Measurements from ENCODE around the gene HOXA4. TPM values are rescaled to one million over a fixed set of nuclear protein-coding genes. Genes with fewer than 3 reads are reported as not detected.

The HOXA4 gene
- total RNA-seq, 1 donor from 2014 or later = 0.40 TPM

DNA sequence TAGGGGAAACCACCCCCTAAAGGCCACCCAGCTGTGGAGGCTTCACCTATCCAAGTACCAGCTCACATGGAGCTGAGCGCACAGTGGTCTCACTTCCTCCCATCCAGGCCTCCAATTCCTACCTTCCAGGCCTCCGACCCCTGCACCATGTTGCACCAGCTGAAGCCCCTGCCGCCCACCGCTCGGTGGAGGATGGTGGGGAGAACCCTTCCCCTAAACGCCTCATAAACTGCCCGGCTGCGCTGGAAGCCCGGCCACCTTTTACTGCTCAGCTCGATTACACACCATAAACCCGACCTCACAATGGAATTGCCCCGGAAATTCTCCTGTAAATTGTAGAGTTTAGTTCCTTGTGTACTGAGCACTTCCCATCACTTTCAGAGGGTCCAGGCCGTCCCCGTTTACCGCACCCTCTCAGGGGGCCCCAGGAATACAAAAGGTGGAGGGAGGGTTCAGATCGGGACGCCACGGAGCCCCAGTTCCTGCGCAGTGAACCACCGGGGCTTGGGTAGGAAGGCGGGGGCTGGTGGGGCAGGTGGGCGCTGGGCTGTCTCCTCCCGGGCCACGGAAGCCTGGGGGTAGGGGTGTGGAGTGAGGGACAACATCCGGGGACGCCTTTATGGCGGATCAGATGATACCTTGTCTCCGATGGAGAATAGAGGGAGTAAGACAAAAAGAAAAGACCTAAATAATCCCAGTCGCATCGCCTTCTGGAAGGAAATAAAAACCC lies 27.3 kb upstream of the HOXA4 start:
- peaks cover 38% of the 10 kb centered on the region for H3K4me1 Mint-ChIP-seq
- CTCF ChIA-PET = interaction anchor here (1.0 kb wide), 2 partner anchors 471 to 476 kb away, joined by 3 to 4 read pairs; no protein-coding TSS in a partner anchor

DNA sequence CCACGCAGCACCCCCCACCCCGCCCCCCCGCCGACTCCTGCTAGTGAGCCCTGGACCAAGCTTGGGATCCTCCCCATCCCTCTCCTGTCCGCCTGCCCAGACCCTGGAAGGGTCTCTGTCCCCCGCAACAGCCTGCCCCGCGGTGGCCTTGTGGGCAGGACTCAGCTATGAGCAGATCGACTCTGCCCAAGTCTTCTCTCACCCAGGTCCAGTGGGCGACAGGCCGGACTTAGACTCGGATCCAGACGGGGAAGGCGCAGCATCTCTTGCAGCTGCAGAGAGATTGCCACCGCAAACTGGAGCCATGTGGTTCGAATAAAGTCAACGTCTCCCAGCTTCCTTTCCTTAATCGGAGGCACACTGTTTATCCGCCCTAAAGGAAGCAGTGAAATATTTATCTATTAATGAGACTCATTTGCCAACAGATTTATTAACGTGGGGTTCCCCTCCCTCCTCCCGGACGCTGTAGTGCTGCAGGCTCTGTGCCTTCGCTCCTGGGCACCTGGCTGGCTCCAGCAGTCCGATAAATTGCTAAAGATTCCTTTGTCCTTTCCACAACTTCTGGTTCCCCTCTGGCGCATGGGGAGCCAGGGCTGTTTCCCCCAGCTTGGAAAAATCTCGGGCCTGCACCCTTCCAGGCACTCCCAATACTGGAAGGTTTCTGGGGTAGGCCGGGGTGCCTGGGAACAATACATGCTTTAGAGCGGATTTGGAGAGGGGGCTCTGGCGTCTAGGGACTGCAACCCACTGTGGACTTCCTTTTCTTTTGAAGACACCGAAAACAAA lies 26.6 kb upstream of the HOXA4 start:
- H3K36me3 Mint-ChIP-seq (ENCODE audit: low read depth) = no peaks in the 10 kb centered on the region
- no peaks in the 10 kb centered on the region for H3K9me3 Mint-ChIP-seq
- DNase-seq = no peak
- CTCF ChIA-PET = interaction anchor here (1.0 kb wide), 2 partner anchors 470 to 475 kb away, joined by 3 to 4 read pairs; no protein-coding TSS in a partner anchor
- H3K27me3 Mint-ChIP-seq = peaks cover 77% of the 10 kb centered on the region
- ATAC-seq (ENCODE audit: low read depth) = no peak
- peak overlapping the region; percentile 46 for H3K4me3 Mint-ChIP-seq
- peaks cover 40% of the 10 kb centered on the region for H3K4me1 Mint-ChIP-seq
- H3K27ac Mint-ChIP-seq = peak overlapping the region; percentile 72
- TF ChIP-seq, protein P1, sequence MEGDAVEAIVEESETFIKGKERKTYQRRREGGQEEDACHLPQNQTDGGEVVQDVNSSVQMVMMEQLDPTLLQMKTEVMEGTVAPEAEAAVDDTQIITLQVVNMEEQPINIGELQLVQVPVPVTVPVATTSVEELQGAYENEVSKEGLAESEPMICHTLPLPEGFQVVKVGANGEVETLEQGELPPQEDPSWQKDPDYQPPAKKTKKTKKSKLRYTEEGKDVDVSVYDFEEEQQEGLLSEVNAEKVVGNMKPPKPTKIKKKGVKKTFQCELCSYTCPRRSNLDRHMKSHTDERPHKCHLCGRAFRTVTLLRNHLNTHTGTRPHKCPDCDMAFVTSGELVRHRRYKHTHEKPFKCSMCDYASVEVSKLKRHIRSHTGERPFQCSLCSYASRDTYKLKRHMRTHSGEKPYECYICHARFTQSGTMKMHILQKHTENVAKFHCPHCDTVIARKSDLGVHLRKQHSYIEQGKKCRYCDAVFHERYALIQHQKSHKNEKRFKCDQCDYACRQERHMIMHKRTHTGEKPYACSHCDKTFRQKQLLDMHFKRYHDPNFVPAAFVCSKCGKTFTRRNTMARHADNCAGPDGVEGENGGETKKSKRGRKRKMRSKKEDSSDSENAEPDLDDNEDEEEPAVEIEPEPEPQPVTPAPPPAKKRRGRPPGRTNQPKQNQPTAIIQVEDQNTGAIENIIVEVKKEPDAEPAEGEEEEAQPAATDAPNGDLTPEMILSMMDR (IDR thresholded peaks at IDR 0.05) = no peak
- POLR2A ChIA-PET = interaction anchor here (0.8 kb wide), 1 partner anchor 44 kb away, joined by 3 read pairs; no protein-coding TSS in a partner anchor
- intact Hi-C loops (cut with micrococcal nuclease) = loop anchor here (1.0 to 2.0 kb wide), 2 partner anchors 8 to 92 kb away; partner anchors contain the start of gene HOXA9

More for the DNA sequence above, 27.3 kb upstream of the HOXA4 start:
- peaks cover 76% of the 10 kb centered on the region for H3K27me3 Mint-ChIP-seq
- H3K27ac Mint-ChIP-seq = peak overlapping the region; percentile 28
- no peak for DNase-seq
- H3K36me3 Mint-ChIP-seq (ENCODE audit: low read depth) = no peaks in the 10 kb centered on the region
- H3K4me3 Mint-ChIP-seq = peak overlapping the region; percentile 37
- intact Hi-C loops (cut with micrococcal nuclease) = loop anchor here (1.0 to 2.0 kb wide), 2 partner anchors 7 to 91 kb away; partner anchors contain the start of gene HOXA9
- no peaks in the 10 kb centered on the region for H3K9me3 Mint-ChIP-seq
- ATAC-seq (ENCODE audit: low read depth) = no peak
- TF ChIP-seq, protein P1 (IDR thresholded peaks at IDR 0.05) = no peak
- POLR2A ChIA-PET = no interaction called here

GRCh38 chr7:27156508-27156898 lies 25.9 kb upstream of the HOXA4 start, which contains the start of gene HOXA7:
TSS of gene HOXA7 (minus strand) at chr7:27156675. CDS start at chr7:27156545, 130 bp downstream.
- POLR2A ChIA-PET = interaction anchor here (0.8 kb wide), 1 partner anchor 45 kb away, joined by 3 read pairs; no protein-coding TSS in a partner anchor
- Mint-ChIP-seq H3K36me3 (ENCODE audit: low read depth) (no peaks in the 10 kb centered on the region), H3K27ac (peak within 1 kb of the TSS; percentile 72), H3K27me3 (peaks cover 80% of the 10 kb centered on the region), H3K9me3 (no peaks in the 10 kb centered on the region), H3K4me1 (peaks cover 47% of the 10 kb centered on the region), H3K4me3 (peak within 1 kb of the TSS; percentile 46)
- intact Hi-C loops (cut with micrococcal nuclease) = loop anchor here (2.0 kb wide), 1 partner anchor 92 kb away; no protein-coding TSS in a partner anchor
- TF ChIP-seq, protein P1 (IDR thresholded peaks at IDR 0.05) = no peak
- DNase-seq = no peak
- CTCF ChIA-PET = no interaction called here
- ATAC-seq (ENCODE audit: low read depth) = no peak

DNA sequence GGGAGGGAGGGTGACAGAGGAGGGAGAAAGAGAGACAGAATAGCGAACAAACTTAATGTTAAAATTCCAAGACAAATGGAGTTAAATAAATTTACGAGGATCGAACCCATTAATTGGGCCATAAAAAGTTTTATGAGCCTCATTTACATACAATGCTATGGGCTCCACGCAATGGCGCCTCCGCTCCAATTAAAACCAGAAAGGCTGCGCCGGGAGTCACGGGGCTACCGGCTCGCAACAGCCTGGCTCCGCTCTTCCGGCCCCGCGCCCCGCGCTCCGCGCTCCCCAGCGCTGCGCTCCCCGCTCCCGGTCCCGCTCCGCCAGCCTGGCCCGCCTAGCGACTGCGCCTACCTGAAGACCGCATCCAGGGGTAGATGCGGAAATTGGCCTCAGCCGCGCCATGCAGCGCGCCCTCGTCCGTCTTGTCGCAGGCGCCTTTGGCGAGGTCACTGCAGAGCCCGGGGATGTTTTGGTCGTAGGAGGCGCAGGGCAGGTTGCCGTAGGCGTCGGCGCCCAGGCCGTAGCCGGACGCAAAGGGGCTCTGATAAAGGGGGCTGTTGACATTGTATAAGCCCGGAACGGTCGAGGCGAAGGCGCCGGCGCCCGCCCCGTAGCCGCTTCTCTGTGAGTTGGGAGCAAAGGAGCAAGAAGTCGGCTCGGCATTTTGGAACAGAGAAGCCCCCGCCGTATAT lies 25.4 kb upstream of the HOXA4 start:
- Mint-ChIP-seq H3K27ac (peak overlapping the region; percentile 63), H3K4me3 (peak overlapping the region; percentile 46), H3K4me1 (peaks cover 48% of the 10 kb centered on the region), H3K27me3 (peaks cover 82% of the 10 kb centered on the region), H3K36me3 (ENCODE audit: low read depth) (no peaks in the 10 kb centered on the region), H3K9me3 (no peaks in the 10 kb centered on the region)
- ChIA-PET CTCF (no interaction called here), POLR2A (no interaction called here)
- intact Hi-C loops (cut with micrococcal nuclease) = loop anchor here (2.0 kb wide), 1 partner anchor 93 kb away; no protein-coding TSS in a partner anchor
- TF ChIP-seq, protein P1 (IDR thresholded peaks at IDR 0.05) = no peak
- DNase-seq (no peak), ATAC-seq (ENCODE audit: low read depth) (no peak)

Measured in activated B cell treated with CpG ODN at 0.5 μM for 24 hours (primary cell).